Eye (tissue), 1 donor: ENCODE data around the gene HRH1.
"Not testable (repeated sequence)": the region's sequence is repeated elsewhere in the genome, so short reads cannot be mapped to it uniquely, and the experiment has no call there.

Experiments used
- DNase-seq: peaks from one replicate; pipeline ENCODE4 v3.0.0-alpha.2; 2015

Gene HRH1

GRCh38 chr3:11206953-11207352 is 52.7 kb downstream of the HRH1 start:
- DNase-seq: no peak

GRCh38 chr3:11211531-11212298 is 57.4 kb downstream of the HRH1 start:
- no peak for DNase-seq

- DNase-seq: no peak
Observed at GRCh38 chr3:11212299-11212608, 58.0 kb downstream of the HRH1 start.

DNA sequence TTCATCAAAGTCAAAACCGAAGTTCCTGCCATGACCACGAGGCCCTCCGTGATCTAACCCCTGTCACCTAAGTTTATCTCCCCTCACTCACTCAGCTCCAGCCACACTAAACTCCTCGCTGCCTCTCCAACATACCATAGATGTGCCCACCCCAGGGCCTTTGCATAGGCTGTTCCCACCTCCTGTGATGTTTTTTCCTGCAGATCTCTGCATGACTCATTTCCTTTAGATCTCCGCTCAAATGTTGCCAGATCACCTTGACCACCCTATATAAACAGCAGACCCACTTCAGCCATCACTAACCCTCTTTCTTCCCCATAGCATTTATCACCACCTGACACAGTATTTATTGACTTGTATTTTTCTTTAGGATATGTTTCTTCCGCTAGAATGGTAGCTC is 58.5 kb downstream of the HRH1 start:
- no peak for DNase-seq

DNA sequence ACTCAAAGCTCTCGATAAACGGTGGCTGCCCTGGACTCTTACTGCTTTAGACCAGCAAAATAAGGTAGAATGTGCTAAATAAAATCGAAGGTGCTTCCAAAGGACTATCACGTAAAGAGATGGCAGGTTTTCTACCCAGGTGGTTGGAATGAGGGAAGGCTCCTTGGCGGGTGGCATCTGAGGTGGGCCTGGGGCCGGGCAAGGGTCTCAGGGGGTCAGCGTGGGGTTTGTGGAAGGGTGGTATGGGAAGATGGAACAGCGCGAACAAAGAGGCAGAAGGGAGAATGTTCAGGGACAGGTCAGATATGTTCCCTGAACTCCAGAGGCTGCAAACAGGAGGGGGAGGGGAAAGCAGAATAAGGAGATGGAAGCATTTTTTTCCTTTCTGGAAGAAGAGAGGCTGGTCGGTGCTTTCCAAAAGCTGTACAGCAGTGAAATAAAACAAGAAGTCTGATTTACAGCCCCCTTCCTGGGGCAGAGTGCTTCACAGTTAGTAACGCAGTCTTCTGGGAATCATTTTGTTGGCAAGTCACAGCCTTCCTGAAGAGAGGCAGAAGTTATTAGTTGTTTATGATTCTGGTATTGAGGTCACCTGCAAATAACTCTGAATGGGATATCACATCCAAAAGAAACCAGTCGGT is 59.6 kb downstream of the HRH1 start:
- no peak for DNase-seq

- no peak for DNase-seq
Observed at GRCh38 chr3:11214451-11214978, 60.2 kb downstream of the HRH1 start.

GRCh38 chr3:11217370-11217769 is 63.1 kb downstream of the HRH1 start:
- DNase-seq: not testable (repeated sequence)

DNA sequence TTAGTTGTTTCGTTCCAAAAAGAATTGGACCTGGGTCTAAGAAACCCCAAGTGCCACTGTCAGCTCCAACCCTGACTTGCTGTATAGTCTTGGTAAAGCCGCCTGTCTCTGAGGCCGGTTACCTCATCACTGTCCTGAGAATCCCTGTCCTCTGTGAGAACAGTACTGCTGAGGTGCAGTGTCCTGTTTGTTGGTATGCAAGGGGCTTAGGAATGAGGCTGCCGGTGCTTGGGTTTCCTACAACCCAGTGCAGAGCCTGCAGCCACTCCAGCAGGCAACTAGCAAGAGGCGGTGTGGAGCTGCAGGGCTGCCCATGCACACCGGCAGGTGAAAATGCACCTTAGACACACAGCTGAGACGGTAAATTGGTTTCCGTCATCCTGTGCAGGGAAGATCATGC is 65.9 kb downstream of the HRH1 start:
- no peak for DNase-seq

DNA sequence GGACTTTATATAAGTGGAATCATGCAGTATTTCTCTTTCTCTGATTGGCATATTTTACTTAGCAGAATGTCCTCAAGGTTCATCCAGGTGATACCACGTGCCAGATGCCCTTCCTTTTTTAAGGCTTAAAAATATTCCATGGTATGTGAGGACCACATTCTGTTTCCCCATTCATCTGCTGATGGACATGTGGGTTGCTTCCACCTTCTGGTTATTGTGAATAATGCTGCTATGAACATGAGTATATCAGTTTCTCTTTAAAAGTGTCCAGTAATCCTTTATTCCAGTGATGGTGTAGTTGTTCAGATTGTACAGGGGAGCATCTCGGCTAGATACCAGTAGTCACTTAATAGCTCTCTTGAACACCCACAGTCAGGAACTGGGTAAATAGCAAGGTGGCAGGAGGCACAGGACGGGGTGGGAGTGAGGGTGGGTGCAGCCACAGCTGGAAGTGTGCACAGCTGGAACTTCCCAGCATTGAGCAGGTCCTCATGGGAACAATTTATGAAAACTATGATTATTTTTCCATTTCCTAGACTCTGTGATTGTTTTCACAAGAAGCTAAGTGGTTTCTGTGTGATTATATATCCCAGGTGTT is 67.6 kb downstream of the HRH1 start:
- no peak for DNase-seq

DNA sequence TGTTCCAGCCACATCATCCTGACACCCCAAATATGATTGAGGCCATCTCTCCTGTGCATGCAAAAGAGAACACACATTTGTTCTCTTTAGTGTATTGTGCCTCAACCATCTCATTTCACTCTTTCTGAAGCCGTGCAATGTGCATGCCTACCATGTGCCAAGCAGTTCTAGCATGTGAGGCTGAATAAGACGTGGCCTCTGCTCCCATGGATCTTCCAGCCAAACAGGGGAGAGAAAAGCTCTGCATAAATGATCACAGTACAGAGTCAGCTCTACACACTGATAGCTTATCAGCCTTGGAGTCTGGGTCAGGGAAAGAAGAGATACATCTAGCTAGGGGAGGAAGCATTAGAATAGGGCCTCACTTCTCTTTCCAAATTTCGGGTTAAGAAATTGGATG is 69.7 kb downstream of the HRH1 start:
- DNase-seq: no peak

DNA sequence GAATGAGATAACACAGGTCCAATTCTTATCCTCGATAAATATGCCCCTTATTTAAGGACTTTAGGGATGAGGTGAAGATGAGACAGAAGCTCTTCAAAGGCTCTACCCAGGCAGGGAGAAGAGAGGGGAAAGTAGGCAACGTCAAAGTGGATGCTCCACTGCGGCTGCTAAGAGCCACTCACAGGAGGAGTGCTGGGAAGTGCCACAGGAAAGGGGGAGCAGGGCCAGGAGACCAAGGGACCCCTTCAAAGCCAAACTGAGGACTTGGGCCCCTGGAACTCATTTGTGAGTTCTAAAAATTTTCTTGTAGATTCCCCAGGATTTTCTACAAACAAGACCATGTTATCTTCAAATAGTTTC is 70.6 kb downstream of the HRH1 start:
- no peak for DNase-seq

- DNase-seq: no peak
Observed at GRCh38 chr3:11226042-11226370, 71.7 kb downstream of the HRH1 start.

DNA sequence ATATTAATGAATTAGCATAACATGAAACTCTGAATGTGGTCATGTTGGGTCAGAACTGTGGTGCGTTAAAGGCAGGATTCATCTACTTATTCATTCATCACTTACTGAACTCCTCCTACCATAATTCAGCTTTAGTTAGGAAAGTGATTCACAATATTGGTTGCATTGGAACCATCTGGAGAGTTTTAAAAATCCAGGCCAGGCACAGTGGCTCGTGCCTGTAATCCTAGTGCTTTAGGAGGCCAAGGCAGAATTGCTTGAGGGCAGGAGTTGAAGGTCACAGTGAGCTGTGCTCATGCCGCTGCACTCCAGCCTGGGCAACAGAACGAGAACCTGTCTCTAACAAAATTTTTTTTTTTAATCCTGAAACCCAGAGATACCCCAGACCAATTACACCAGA is 73.7 kb downstream of the HRH1 start:
- no peak for DNase-seq

- no peak for DNase-seq
Observed at GRCh38 chr3:11230125-11230524, 75.8 kb downstream of the HRH1 start.

- DNase-seq: no peak
Observed at GRCh38 chr3:11230832-11231231, 76.5 kb downstream of the HRH1 start.

GRCh38 chr3:11235385-11235784 is 81.1 kb downstream of the HRH1 start:
- DNase-seq: no peak

GRCh38 chr3:11236588-11237461 is 82.5 kb downstream of the HRH1 start:
- DNase-seq: peak; percentile 29

GRCh38 chr3:11238060-11238459 is 83.8 kb downstream of the HRH1 start:
- DNase-seq: no peak

GRCh38 chr3:11238880-11239279 is 84.6 kb downstream of the HRH1 start:
- no peak for DNase-seq

- no peak for DNase-seq
Observed at GRCh38 chr3:11239796-11240195, 85.5 kb downstream of the HRH1 start.

DNA sequence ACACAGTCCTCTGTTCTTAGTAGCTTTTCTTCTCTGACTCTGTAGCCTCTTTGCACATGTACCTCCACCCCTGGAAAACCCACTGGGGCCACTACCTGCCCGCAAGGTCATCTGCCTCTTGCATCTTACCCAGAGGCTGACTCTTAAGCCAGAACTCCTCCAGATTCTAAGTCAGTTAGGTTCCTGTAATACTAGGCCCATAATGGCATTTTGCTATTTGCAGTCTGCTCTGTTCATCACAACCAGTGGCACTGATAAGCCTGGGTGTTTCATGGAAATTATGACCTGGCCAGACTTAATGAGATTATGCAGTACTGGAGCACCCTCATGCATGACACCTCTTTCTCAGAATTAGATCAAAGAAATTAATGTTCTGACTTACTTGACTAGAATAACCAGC is 86.2 kb downstream of the HRH1 start:
- no peak for DNase-seq

DNA sequence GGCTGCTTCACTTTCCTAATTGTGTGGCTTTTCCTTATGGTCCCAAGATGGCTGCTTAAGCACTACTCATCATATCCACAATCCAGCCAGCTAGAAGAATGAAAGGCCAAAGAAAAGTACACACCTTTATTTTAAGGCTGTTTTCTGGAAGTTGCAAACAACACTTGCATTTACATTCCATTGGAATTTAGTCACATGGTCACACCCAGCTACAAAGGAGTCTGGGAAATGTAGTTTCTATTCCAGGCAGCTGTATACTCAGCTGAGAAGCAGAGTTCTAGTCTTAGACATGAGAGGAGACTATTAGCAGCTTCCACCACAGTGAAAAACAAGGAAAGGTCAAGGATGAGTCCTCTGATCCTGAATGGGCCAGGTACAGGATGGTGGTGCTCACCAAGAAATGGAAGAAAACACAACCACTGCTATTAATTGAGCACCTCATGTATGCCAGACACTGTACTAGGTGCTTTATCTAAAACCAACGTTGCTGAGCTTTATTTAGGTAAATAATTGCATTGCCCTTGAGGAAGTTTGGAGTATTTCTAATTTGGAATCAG is 89.9 kb downstream of the HRH1 start:
- DNase-seq: no peak

DNA sequence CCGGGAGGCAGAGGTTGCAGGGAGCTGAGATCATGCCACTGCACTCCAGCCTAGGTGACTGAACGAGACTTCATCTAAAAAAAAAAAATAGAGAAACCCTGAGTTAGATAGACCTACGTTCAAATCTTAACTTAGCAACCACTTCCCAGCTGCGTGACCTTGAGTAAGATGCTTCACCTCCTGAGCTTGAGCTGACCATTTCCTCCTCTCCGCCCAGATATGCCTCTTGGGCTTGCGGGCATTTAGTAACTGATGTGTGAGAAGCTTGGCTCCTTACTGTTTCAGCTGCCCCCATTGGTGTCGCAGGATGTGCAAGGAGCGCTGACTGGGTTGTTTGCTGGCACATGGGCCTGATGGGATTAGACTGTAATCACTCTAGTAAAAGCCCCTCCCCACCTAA is 91.0 kb downstream of the HRH1 start:
- DNase-seq: no peak
